Right hindlimb (tissue), 1 donor: ENCODE data around the gene ASB7.
"Not testable (repeated sequence)": the region's sequence is repeated elsewhere in the genome, so short reads cannot be mapped to it uniquely, and the experiment has no call there.

Source experiments
- DNase-seq: peaks from one replicate; pipeline ENCODE4 v3.0.0-alpha.2; 2018

ASB7 gene

DNA sequence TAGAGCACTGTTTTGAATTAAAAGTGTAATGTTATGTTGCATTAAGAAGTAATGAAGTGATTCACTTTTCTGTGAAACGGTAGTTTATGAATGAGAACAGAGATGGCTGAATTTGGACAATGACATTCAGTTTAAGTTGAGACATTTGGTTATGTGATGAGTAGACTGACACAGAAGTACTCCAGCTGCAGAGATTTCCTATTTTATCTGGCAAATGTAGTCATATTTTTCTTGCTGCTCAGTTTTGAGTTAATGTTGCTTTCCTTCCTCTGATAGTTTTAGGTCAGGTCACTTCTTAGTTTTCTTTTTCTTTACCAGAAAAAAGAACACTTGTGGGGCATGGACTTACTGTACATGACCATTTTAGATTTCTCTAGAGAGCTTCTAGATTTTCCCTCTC is 51.2 kb downstream of the ASB7 start:
- no peak for DNase-seq

DNA sequence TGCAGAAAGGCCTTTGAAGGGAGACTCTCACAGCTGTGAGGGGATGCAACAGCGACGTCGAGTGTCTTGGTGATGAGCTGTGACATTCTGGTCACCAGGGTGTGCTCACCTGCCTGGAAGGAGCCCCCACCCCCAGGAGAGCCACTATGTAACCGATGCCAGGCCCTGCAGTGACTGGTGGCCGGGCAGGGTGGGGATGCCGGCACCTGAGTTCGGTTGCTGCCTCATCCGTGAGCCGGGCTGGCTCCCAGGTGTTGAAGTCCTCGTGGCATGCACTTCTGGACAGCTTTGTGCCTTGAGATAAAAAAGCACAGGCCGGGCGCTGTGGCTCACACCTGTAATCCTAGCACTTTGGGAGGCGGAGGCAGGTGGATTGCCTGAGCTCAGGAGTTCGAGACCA is 56.5 kb downstream of the ASB7 start:
- DNase-seq: no peak

DNA sequence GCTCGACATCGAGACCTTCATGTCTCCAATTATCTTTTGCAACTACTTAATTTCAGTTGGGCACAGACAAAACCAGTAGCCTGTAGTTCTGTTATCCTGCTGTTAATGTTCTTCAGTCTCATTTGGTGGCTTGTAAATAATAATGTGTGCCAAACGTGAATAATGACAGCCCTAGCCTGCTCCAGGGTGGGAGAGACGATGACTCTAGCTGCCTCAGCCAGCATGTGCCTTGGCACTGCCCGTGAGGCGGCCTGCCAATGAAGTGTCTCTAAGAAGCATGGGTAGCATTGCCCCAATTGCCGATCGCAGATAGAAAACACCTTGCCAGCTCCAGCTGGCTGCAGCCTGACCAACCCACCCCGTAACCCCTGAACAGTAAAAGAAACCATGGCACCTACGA is 58.8 kb downstream of the ASB7 start:
- DNase-seq: no peak

DNA sequence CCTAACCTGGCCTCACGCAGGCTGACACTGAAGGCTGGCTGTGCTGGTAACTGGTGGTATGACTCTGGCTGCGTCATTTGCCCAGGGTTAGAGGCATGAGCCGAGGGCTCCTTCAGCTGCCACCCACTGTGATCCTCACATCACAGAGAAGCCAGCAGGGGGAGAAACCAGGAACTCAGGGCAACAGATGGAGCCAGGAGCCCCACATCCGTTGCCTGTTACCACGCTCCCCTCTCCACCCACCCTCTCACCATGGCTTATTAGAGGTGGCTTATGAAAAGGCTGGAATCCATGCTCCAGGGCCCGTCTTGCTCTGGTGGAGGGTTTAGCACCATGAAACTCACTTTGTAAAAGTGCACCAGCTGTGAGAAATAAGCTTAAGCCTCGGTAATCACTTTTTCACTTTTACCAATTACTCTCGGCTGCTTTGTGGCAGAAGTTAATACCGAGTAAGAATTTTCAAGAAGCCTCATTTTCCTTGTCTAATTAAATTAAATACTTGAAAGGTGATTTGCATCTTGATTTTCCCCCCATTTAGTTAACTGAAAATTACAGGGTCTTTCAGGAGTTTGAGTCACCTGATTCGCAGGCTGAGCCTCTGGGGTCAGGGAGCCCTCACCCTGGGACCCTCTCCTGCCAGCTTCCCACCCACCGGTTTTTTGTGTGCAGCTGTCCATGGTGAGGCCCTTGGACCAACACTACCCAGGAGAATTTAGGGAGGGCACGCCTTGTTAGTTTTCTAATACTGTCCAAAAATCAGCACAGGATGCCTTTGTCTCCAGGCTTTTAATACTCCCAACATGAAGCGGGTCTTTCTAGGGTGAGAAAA is 60.9 kb downstream of the ASB7 start:
- DNase-seq: peak; percentile 59

DNA sequence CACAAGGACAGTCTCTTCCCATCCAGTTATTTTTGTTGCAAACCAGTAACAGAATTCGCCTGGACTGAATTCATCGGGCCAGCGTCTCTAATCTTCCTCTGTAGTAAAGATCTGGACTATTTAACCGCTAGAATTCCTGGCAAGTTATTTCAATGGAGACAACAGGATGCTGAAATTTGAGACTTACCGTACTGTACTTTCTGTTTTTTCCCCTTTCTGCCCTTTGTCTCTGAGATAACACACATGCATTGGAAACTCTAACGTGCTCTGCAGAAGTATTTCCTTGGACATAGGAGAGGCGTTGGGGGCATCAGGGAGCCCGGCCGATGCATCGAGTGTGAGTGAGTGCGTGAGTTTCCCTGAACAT is 61.5 kb downstream of the ASB7 start:
- DNase-seq: no peak

DNA sequence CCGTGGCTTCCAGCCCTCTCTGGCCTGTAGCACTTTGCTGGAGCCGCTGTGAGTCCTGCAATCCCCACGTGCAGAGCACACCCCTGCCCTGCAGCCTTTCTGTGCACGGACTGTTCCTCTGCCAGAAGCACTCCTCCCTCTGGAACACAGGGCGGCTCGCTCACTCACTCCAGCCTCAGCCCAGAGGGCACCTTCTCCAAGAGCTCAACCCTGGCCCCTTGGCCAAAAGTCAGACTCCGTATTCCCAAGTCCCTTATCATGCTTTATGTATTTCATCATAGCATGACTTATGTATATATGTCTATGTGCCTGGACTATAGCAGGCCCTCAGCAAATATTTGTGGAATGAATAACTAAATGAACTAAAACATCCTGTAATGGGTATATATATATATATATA is 63.2 kb downstream of the ASB7 start:
- DNase-seq: no peak

DNA sequence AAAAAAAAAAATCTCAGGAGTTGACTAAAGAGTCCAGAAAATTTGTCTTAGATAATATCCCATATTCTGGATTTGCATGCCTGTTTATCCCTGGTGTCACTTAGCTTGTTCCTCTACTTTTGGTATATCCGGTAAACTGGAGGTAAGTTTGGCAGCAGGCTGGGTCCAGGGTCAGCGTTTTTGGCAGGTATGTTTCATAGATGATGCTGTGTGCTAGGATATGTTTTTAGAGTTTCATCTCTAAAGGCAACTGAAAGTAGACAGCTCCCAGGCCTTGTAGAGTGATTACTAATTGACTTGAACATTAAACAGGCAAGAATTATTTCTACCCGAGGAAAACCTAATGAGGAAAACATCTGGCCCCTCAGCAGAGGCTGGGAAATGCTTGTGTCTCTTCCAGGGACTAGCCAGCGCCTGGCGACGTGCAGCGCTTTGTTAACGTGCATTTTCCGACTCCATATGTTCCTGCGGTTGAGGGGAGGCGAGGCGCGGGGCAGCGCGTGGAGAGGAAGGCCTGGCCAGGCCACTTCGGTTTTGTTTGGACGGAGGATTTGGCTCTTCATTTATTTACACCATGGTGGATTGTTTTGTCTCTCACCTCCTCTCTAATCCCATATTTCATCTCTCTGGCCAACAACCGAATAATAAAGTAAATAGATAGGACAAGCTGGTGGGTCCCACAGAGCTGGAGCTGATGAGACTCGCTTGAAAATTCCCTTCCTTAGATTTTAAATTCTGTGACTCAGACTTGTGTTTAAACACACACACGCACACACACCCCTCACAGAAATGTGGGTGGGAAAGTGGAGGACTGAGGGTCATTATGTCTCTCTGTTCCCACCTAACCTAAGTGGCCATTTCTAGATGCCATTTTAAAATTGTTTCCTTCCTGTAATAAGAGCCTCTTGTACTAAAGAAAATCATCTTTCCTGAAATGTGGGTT is 65.3 kb downstream of the ASB7 start:
- peak; percentile 93 for DNase-seq

DNA sequence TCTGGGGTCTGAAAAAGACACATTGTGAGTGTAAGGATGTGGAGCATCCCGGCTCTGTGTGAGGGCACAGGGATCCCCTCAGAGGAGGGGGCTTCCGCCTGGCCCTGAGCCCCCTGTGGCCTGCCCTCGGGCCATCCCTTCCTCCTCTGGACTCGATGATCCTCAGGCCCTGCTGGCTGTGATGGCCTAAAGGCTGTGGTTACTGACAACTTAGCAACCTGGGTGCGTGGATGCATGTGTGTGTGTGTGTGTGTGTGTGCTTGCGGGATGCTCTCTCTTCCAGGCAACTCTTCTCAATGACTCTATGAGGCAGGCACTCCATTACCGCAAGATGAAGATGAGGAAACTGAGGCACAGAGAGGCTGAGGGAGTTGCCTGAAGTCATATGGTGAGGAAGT is 66.0 kb downstream of the ASB7 start:
- no peak for DNase-seq

DNA sequence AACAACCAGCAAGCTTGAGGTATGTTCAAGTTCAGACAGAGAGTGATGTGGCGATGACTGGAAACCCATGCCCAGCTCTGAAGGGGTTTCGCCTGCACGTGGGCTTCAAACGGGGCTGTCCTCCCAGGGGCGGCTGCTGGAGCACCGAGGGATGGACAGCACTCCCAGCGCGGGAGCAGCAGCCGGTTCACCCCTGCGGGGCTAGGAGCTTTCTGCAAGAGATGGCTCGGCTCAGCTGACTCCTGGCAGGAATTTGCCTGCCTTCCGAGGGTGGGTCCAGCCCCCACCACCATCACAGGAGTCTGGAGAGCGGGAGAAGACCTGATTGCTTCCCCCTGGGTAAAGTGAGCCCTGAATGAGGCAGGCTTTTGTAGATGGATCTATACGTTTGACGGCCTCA is 66.9 kb downstream of the ASB7 start:
- DNase-seq: no peak

DNA sequence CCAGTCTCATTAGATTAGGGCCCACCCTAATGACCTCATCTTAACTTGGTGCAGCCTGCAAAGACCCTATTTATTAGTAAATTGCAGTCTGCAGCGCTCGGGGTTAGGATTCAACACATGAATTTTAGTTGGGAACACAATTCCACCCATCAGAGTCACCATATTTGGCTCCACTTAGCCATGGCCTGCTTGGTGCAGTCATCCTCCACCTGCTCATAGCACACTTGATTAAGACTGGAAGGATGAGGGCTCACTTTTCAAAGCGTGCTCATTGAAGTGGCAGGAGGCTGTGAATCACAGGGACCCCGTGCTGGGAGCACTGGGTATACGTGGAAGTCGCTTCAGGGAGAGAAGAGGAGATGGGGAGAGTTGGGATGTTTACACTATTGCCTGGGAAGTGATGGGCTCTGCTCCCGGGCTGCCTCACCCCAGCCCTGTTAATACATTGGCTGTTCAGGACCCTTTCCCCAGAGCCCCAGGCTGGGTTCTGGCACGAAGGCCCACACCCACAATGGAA is 68.2 kb downstream of the ASB7 start:
- no peak for DNase-seq

DNA sequence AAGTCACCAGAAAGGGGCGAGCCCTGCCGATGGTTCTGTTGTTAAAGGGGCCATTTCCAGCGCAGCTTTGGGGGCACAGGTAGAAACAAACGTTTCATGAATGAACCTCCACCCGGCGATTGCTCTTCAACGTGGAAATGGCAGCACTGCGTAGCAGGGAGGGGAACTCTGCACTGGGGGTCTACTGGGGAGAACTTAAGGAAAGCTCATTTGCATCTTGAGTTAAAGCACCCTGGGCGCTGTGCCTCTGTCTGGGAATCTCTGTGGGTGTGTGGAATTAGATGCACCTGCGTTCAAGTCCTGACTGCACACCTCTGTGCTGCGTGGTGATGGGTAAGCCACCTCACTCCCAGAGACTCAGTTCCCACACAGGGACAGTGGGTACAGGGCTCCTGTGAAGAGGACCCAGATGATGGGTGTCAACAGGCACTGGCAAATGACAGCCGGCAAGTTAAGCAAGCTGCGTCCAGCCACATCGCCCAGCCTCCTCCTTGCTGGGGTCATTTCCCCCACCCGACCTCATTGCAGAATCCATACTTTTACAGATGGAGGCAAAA is 68.8 kb downstream of the ASB7 start:
- no peak for DNase-seq

DNA sequence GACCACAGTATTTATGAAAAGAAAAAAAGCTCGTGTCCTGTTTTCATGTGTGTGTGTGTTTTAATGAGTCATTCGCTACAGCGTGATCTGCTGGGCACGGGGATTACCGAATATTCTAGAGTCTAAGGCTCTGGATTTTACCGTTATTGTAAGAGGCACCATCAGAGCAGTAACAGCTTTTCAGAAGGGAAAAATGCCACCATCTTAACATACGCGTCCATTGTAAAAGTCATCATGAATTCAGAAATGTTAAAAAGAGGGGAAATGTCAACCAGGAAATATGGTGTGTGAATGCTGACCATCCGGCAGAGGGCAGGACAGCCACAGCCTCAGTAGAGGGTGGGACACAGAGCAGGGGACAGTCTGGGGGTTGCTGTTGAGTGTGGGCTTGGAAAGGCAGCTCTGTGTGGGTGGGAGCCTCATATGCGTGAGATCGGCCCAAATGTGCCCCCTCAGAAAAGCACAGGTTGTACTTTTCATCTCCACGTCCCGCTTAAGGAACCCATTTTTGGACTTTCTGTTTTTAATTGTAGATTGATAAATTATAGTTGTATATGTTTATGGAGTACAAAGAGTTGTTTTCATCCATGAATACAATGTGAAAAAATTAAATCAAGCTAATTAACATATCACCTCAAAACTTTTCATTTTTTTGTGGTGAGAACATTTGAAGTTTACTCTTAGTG is 69.6 kb downstream of the ASB7 start:
- DNase-seq: peak; percentile 67

DNA sequence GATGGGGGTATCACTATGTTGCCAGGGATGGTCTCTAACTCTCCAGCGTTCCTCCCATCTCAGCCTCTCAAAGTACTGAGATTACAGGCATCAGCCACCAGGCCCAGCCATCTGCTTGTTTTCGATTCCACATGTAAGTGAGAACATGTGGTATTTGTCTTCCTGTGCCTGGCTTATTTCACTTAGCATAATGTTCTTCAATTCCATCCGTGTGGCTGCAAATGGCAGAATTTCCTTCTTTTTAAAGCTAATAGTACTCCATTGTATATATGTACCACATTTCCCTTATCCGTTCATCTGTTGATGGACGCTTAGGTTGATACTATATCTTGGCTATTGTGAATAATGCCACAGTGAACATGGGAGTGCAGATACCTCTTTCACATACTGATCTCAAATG is 70.6 kb downstream of the ASB7 start:
- no peak for DNase-seq

DNA sequence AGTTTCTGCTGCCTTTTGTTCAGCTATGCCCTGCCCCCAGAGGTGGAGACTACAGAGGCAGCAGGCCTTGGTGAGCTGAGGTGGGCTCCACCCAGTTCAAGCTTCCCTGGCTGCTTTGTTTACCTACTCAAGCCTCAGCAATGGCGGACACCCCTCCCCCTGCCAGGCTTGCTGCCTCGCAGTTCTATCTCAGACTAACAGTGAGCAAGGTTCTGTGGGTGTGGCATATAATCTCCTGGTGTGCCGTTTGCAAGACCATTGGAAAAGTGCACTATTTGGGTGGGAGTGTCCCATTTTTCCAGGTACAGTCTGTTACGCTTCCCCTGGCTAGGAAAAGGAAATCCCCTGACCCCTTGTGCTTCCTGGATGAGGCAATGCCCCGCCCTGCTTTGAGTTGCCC is 76.8 kb downstream of the ASB7 start:
- DNase-seq: not testable (repeated sequence)

DNA sequence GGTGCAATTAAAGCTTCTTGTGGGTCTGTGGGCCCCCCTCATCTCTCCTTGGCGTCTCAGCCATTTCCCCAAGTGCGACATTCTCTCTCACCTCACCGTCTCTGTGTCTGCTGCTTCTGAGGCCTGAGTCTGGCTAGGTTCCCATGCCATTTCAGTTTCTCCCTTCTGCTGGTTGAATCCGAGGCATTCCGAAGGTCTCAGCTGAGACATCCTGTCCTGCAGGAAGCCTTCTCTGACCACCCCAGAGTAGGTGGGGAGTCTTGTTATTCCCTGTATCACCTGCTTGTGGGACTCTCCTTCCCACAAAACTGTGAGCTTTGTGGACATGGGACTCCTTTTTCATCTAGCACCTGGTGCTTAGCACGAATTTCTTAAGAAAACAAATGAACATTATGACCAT is 78.3 kb downstream of the ASB7 start:
- no peak for DNase-seq

DNA sequence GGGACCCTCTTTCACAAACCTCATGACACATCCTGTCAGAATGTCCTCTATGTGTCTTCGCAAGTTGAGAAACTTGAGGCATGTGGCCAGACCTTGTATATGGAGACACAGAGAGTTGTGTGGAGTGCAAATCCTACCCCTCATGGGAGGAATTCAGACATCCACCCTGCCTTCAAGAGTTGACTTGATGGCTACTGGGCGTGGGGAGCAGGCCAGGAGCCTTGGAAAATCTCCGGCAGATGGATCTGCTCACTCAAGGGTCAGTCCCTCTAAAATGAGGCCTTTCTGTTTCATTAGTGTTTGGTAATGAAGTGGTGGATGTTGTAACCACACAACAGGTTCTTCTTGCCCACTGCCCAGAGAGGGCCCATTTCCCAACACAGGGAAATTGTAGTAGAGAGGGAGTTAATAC is 79.0 kb downstream of the ASB7 start:
- DNase-seq: no peak

DNA sequence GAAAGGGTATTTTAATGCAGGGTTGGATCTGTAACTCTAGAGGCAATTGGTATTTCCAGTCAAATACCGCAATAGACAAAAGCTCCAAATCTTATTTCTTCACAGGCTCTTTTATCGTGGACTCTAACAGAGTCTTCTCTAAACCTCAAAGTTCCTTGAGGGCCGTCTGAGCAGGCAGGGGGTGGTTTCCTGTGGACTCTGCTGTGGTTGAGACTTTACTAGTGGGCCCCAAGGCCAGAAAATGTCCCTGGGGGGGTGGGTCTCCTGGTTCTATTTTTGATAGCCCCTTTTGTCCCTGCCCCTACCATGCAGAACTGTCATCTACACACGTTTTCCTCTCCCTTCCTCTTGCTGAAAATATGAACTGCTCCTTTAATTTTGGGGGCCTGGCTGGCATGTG is 80.1 kb downstream of the ASB7 start:
- DNase-seq: peak; percentile 10

DNA sequence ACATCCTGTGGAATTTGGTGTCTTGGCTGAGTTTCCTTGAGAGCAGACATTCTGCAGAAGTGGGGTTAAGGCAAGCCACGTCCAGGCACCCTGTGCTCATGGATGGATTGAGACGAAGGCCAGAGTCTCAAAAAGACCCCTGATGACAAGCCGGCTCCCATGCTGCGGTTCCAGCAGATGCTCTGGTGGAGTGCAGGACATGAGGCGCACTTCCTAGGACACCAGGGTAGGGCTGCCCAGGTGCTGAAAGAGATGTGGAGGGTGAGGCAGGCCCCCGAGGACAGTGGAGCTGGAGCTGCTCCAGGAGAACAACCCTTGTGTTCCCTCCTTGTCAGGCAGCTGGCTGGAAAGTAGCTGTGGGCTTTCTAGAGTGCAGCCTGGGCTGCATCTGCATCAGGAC is 81.0 kb downstream of the ASB7 start:
- peak; percentile 36 for DNase-seq

DNA sequence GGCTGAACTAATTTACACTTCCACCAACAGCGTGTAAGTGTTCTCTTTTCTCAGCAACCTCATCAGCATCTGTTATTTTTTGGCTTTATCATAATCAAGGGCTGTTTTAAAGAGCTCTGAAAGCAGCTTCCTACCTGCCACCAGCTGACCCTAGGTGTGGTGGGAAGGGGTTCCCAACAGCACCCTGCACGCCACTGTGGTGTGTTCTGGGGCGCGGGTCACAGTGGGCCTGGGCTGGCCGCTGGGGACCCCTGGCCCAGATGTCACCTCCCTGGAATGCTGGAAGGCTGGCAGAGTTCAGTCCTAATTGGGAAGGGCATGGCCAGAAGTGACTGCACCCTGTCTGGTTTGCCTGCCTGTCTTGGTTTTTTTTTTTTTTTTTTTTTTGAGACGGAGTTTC is 82.2 kb downstream of the ASB7 start:
- no peak for DNase-seq

DNA sequence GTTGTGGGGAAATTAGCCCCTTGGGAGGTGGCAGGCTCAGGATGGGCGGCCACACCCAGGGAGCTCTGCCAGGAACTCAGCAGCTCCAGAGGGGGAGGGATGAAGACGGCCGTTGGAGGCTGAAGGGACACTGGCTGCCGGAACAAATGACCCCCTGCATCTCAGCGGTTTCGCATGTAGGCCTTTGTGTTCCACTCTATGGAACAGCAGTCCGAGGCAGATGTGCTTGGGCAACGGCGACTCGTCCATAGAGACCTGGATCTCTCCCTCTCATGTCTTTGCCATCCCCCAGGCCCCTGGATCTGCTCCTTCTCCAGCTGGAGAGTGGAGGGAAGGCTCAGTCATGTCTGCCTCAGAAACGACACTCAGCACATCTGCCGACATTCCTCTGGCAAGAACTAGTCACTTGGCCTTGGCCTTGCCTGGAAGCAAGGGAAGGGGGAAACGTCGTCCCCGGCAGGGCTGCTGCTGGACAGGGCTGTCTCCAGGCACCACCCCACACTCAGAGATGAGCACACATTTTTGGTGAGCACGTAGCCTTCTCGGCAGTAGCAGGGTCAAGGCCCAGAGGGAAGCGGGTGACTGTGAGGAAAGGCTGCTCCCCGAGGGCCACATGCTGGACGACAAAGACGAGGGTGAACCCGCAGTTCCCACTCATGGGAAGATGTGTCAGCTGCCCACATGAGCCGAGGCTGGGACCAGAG is 83.8 kb downstream of the ASB7 start:
- peak; percentile 80 for DNase-seq

DNA sequence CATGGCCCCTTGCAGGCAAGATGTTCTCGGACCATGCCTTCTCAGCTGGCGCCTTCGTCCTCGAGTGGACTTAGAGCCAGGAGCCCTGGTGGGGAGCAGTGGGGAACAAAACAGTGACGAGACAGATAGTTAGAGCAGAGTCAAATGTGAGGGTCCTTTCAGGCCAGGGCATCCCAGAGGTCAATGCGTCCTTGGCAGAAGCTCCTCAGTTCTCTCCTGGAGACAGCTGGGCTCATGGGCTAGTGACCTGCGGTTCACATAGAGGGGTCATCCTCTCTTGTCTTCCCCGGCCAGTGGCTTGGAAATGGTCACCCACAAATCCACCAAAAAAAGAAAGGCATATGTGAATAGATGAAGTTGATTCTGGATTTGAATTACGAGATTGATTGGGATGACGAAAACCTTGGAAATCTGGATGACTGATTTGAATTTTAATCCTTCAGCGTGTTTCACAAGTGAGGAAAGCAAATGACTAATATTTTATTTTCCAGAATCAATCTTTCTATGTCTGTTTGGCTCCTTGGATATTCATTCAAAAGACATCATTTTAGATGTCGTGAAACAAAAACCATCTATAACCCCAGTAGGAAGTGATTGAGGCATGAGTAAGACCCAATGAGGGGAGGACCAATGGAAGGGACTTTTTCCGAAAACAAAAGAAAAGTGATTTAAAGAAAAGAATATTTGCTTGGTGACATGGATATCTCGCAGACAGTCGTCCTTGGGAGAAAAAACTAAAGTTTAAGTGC is 84.5 kb downstream of the ASB7 start:
- no peak for DNase-seq
